ENCODE results near the gene GDPGP1. TPM values are rescaled to one million over a fixed set of nuclear protein-coding genes. Genes with fewer than 3 reads are reported as not detected.
A peak's percentile ranks its signal among the peaks of the same experiment; 100 is the strongest.

GDPGP1 gene
- total RNA-seq, 1 donor from 2014 or later, result 9.9 TPM

DNA sequence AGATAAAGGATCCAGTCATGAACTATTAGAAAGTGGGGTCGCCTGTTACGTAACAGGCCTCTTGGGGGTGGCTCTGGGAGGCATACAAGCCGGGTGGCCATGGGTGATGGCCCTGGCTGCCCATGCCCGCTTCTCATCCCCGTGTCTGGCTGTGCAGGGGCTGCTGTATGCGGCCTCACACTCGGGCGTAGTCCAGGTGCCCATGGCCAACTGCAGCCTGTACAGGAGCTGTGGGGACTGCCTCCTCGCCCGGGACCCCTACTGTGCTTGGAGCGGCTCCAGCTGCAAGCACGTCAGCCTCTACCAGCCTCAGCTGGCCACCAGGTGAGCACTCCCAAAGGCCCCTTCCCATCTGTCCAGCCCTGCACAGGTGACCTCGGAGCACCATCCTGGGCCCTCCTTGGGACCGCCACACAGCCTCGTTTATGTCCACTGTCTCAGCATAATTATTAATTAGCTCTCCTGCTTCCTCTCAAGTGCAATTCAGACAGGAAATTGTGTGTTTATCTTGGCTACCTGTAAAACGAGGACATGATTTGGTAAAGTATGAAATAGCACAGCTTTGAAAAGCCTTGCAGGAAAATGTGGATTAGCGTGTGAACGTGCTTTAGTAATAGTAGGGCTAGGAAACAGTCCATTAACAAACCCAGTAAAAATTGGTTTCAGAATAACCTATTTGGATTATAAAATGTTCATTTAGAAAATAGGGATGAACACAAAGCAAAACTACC, 8.3 kb upstream of the GDPGP1 start:
- Mint-ChIP-seq H3K9me3 (no peaks in the 10 kb centered on the region), H3K27me3 (no peaks in the 10 kb centered on the region), H3K4me1 (peaks cover 10% of the 10 kb centered on the region), H3K36me3 (ENCODE audit: low read depth) (peaks cover 36% of the 10 kb centered on the region), H3K4me3 (no peak overlapping the region), H3K27ac (no peak overlapping the region)
- no peak for DNase-seq
- intact Hi-C loops (cut with micrococcal nuclease), result no loop called here

- H3K4me1 Mint-ChIP-seq, result peaks cover 24% of the 10 kb centered on the region
- DNase-seq, result no peak
- intact Hi-C loops (cut with micrococcal nuclease), result no loop called here
- peaks cover 46% of the 10 kb centered on the region for H3K36me3 Mint-ChIP-seq (ENCODE audit: low read depth)
- H3K4me3 Mint-ChIP-seq, result no peak overlapping the region
- H3K27me3 Mint-ChIP-seq, result no peaks in the 10 kb centered on the region
- no peak overlapping the region for H3K27ac Mint-ChIP-seq
- H3K9me3 Mint-ChIP-seq, result no peaks in the 10 kb centered on the region
Measured at GRCh38 chr15:90227336-90227735, 6.7 kb upstream of the GDPGP1 start.

- Mint-ChIP-seq H3K4me3 (no peak overlapping the region), H3K27ac (no peak overlapping the region), H3K27me3 (no peaks in the 10 kb centered on the region), H3K9me3 (no peaks in the 10 kb centered on the region), H3K36me3 (ENCODE audit: low read depth) (peaks cover 50% of the 10 kb centered on the region), H3K4me1 (peaks cover 29% of the 10 kb centered on the region)
- DNase-seq, result no peak
- intact Hi-C loops (cut with micrococcal nuclease), result no loop called here
Measured at GRCh38 chr15:90227816-90228772, 5.9 kb upstream of the GDPGP1 start.

- Mint-ChIP-seq H3K4me1 (peaks cover 29% of the 10 kb centered on the region), H3K4me3 (no peak overlapping the region), H3K27ac (no peak overlapping the region), H3K9me3 (no peaks in the 10 kb centered on the region), H3K36me3 (ENCODE audit: low read depth) (peaks cover 48% of the 10 kb centered on the region), H3K27me3 (no peaks in the 10 kb centered on the region)
- intact Hi-C loops (cut with micrococcal nuclease), result no loop called here
- DNase-seq, result no peak
Measured at GRCh38 chr15:90228960-90229359, 5.0 kb upstream of the GDPGP1 start.

DNA sequence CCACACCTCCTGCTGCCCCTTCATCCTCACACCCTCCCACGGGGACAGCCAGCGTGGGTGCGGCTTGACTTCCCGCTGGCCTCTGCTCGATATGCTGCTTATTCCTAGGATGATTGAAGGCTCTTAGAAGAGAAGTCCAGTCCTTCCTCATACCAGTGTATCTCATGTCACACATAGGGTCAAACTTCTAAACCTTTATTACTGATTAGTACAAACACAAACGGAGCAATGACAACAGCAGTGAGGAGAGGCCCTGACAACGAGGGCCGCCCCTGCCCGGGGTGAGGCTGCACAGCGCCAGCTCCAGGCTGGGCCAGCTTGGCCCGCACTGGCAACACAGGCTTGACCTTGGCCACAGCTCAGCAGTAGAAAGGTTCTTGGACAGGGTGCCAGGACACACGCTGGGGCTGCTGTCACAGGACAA, 3.9 kb upstream of the GDPGP1 start:
- peaks cover 47% of the 10 kb centered on the region for H3K36me3 Mint-ChIP-seq (ENCODE audit: low read depth)
- intact Hi-C loops (cut with micrococcal nuclease), result loop anchor here (5.0 to 10.0 kb wide), 4 partner anchors 88 to 335 kb away; partner anchors contain the start of genes AP3S2 and IQGAP1
- peaks cover 35% of the 10 kb centered on the region for H3K4me1 Mint-ChIP-seq

DNA sequence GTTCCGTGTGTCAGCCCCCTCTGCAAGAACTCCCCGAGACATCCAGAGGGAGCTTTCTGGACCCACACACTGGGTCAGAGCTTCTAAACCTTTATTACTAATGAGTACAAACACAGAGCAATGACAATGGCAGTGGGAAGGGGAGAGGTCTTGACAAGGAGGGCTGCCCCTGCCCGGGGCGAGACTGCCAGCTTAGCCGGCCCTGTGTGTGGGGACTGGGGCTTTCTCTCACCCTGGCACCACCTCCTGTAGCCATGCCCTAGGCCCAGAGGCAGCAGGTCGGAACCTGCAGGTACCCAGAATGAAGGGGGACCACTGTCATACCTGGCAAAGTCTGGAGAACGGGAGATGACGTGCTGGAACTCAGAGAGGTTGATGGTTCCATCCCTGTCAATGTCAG, 3.4 kb upstream of the GDPGP1 start:
- Mint-ChIP-seq H3K4me1 (peaks cover 36% of the 10 kb centered on the region), H3K36me3 (ENCODE audit: low read depth) (peaks cover 49% of the 10 kb centered on the region), H3K9me3 (no peaks in the 10 kb centered on the region), H3K4me3 (peak overlapping the region; percentile 99), H3K27ac (peak overlapping the region; percentile 95), H3K27me3 (no peaks in the 10 kb centered on the region)
- intact Hi-C loops (cut with micrococcal nuclease), result loop anchor here (5.0 to 10.0 kb wide), 4 partner anchors 88 to 336 kb away; partner anchors contain the start of genes AP3S2 and IQGAP1
- DNase-seq, result no peak

More for the DNA sequence above, 3.9 kb upstream of the GDPGP1 start:
- H3K9me3 Mint-ChIP-seq, result no peaks in the 10 kb centered on the region
- H3K4me3 Mint-ChIP-seq, result peak overlapping the region; percentile 99
- no peaks in the 10 kb centered on the region for H3K27me3 Mint-ChIP-seq
- no peak for DNase-seq
- peak overlapping the region; percentile 95 for H3K27ac Mint-ChIP-seq

DNA sequence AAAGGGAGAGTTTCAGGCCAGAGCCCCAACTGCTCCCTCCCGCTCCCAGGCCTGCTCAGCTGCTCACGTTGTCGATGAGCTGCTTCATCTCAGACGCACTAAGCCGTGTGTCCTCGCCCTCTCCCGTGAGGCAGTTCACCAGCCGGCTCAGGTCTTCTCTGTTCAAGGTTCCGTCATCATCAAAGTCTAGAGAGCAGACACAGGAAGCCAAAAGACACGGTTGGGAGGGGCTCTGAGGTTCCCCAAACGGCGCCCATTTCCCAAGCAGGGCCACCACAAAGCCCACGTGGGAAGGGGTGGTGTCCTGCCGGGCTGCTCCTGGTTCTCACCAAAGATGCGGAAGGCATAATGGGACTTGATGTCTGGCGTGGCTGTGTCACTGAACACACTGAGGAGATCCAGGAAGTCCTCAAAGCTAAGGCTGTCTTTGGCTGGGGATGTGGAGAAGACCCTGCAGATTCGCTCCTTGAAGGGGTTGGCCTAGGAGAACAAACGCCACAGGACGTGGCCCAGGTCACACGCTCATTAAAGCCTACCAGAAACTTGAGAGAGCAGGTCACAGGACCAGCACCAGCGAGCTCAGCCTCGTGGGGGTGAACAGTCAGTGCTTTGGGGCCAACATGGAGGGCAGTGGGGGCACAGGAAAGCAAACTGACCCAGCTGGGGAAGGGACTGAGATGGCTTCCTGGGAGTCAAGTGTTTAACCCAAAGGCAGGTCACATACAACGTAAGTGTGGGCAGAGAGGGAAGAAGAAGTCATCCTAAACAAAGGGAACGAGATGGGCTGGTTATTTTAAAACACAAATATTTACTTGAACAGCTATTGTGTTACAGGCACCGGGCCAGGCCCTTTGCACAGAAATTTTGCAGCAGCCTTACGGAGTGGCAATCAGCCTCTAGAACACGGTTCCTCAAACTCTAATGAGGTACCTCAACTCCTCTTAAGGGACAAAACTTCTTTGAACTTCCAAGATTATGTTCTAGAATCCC, 2.7 kb upstream of the GDPGP1 start:
- H3K9me3 Mint-ChIP-seq, result no peaks in the 10 kb centered on the region
- peaks cover 49% of the 10 kb centered on the region for H3K36me3 Mint-ChIP-seq (ENCODE audit: low read depth)
- no peaks in the 10 kb centered on the region for H3K27me3 Mint-ChIP-seq
- peak; percentile 94 for DNase-seq
- peak overlapping the region; percentile 95 for H3K27ac Mint-ChIP-seq
- H3K4me1 Mint-ChIP-seq, result peaks cover 39% of the 10 kb centered on the region
- peak overlapping the region; percentile 99 for H3K4me3 Mint-ChIP-seq
- intact Hi-C loops (cut with micrococcal nuclease), result loop anchor here (2.0 to 10.0 kb wide), 5 partner anchors 89 to 701 kb away; partner anchors contain the start of genes AP3S2, HDDC3 and IQGAP1

GRCh38 chr15:90232196-90232595, 1.8 kb upstream of the GDPGP1 start:
- peak overlapping the region; percentile 95 for H3K27ac Mint-ChIP-seq
- H3K4me3 Mint-ChIP-seq, result peak overlapping the region; percentile 99
- peaks cover 39% of the 10 kb centered on the region for H3K4me1 Mint-ChIP-seq
- H3K9me3 Mint-ChIP-seq, result no peaks in the 10 kb centered on the region
- no peaks in the 10 kb centered on the region for H3K27me3 Mint-ChIP-seq
- peak; percentile 68 for DNase-seq
- H3K36me3 Mint-ChIP-seq (ENCODE audit: low read depth), result peaks cover 50% of the 10 kb centered on the region
- intact Hi-C loops (cut with micrococcal nuclease), result loop anchor here (2.0 to 10.0 kb wide), 5 partner anchors 90 to 701 kb away; partner anchors contain the start of genes AP3S2, HDDC3 and IQGAP1

GRCh38 chr15:90232941-90233386, 1.0 kb upstream of the GDPGP1 start:
- Mint-ChIP-seq H3K4me3 (peak overlapping the region; percentile 99), H3K36me3 (ENCODE audit: low read depth) (peaks cover 47% of the 10 kb centered on the region), H3K27ac (peak overlapping the region; percentile 95), H3K27me3 (no peaks in the 10 kb centered on the region), H3K9me3 (no peaks in the 10 kb centered on the region), H3K4me1 (peaks cover 39% of the 10 kb centered on the region)
- DNase-seq, result no peak
- intact Hi-C loops (cut with micrococcal nuclease), result loop anchor here (2.0 to 10.0 kb wide), 5 partner anchors 91 to 700 kb away; partner anchors contain the start of genes AP3S2, HDDC3 and IQGAP1

GRCh38 chr15:90233387-90234095, 468 bp upstream of the GDPGP1 start, which contains the start of gene CIB1:
CIB1 (minus strand) TSS chr15:90233941; CDS start chr15:90233885, 56 bp downstream.
- peaks cover 43% of the 10 kb centered on the region for H3K4me1 Mint-ChIP-seq
- DNase-seq, result peak; percentile 99
- H3K36me3 Mint-ChIP-seq (ENCODE audit: low read depth), result peaks cover 51% of the 10 kb centered on the region
- H3K27me3 Mint-ChIP-seq, result no peaks in the 10 kb centered on the region
- peak within 1 kb of the TSS; percentile 95 for H3K27ac Mint-ChIP-seq
- intact Hi-C loops (cut with micrococcal nuclease), result loop anchor here (1.0 to 10.0 kb wide), 8 partner anchors 16 to 699 kb away; partner anchors contain the start of genes AP3S2, HDDC3, IQGAP1 and NGRN
- H3K4me3 Mint-ChIP-seq, result peak within 1 kb of the TSS; percentile 99
- H3K9me3 Mint-ChIP-seq, result no peaks in the 10 kb centered on the region

DNA sequence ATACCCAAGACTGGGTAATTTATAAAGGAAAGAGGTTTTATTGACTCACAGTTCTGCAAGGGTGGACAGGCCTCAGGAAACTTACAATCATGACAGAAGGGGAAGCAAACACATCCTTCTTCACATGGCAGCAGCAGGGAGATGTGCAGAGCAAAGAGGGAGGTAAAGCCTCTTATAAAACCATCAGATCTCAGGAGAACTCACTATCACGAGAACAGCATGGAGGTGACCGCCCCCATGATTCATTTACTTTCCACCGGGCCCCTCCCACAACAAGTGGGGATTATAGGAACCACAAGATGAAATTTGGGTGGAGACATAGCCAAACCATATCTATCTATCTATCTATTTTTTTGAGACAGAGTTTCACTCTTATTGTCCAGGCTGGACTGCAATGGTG, 5.4 kb downstream of the GDPGP1 start:
- H3K9me3 Mint-ChIP-seq, result no peaks in the 10 kb centered on the region
- intact Hi-C loops (cut with micrococcal nuclease), result loop anchor here (10.0 kb wide), 2 partner anchors 145 to 345 kb away; partner anchors contain the start of genes AP3S2 and IQGAP1
- H3K4me3 Mint-ChIP-seq, result no peak overlapping the region
- H3K36me3 Mint-ChIP-seq (ENCODE audit: low read depth), result peaks cover 31% of the 10 kb centered on the region
- H3K4me1 Mint-ChIP-seq, result peaks cover 20% of the 10 kb centered on the region
- H3K27me3 Mint-ChIP-seq, result no peaks in the 10 kb centered on the region
- no peak for DNase-seq
- H3K27ac Mint-ChIP-seq, result peak overlapping the region; percentile 17

DNA sequence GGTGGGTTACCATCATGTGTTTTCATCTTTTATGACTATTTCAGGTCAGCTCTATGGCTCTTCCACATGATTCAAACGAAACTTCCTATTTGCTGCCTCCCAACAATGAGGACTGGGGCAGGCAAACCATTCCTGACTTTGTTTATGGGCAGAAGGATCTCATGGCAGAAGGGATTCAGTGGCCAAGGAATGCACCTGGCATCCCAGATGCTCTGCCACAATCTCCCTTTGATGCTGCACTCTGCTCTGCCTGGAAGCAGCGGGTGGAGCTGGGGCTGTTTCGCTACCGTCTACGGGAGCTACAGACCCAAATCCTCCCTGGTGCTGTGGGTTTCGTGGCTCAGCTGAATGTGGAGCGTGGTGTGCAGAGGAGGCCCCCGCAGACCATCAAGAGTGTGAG, 6.8 kb downstream of the GDPGP1 start:
- Mint-ChIP-seq H3K27ac (no peak overlapping the region), H3K4me1 (peaks cover 13% of the 10 kb centered on the region), H3K27me3 (no peaks in the 10 kb centered on the region), H3K36me3 (ENCODE audit: low read depth) (peaks cover 27% of the 10 kb centered on the region), H3K4me3 (no peak overlapping the region), H3K9me3 (no peaks in the 10 kb centered on the region)
- no peak for DNase-seq
- intact Hi-C loops (cut with micrococcal nuclease), result no loop called here
